GM12878 (cell line): ENCODE data around the gene WFS1. TPM values are rescaled to one million over a fixed set of nuclear protein-coding genes. Genes with fewer than 3 reads are reported as not detected.

ENCODE experiments used
- ATAC-seq: fragments of 200-7000 bp; cut with Tn5 transposase; 3 replicates; pipeline ENCODE4 v1.9.1; 2020; ENCODE audit warnings: mild to moderate bottlenecking, moderate library complexity
- BruUV-seq: library from RNA; stranded (reverse); fragments of 400-500 nt; replicated peaks from 2 replicates; lab custom pipeline; 2021; lab: Mats Ljungman, UMichigan
- CTCF ChIA-PET: fragments of 300-600 bp; sonication (Branson Sonifier 250); formaldehyde crosslinking; extraction: SDS; loops from one replicate; lab custom pipeline; 2021; ENCODE audit warnings: inconsistent platforms; lab: Yijun Ruan, JAX
- POLR2A ChIA-PET: fragments of 350-600 bp; formaldehyde crosslinking; extraction: SDS; loops from one replicate; lab custom pipeline; 2021; ENCODE audit warnings: inconsistent platforms; lab: Charles Lee
- RAD21 ChIA-PET: fragments of 300-600 bp; sonication (Branson Sonifier 250); formaldehyde crosslinking; loops from one replicate; lab custom pipeline; 2023; ENCODE audit warnings: antibody characterized with exemption; ENCODE audit not compliant: unreplicated experiment; lab: Charles Lee
- SMC1A ChIA-PET: fragments of 300-600 bp; sonication (Branson Sonifier 250); formaldehyde crosslinking; loops from one replicate; lab custom pipeline; 2023; ENCODE audit not compliant: unreplicated experiment, uncharacterized antibody; lab: Charles Lee
- DNase-seq: peaks from one replicate; pipeline ENCODE4 v3.0.0-alpha.2; 2011; ENCODE audit warnings: low read depth, low spot score
- FAIRE-seq: peaks from 3 replicates; lab custom pipeline; 2011; peaks lifted over from hg19 to GRCh38; lab: Jason Lieb, UNC
- H2AFZ ChIP-seq: 2 replicates; pipeline ENCODE4 v1.6.0; 2011; ENCODE audit warnings: low read depth, low read length, control low read depth; ENCODE audit not compliant: control insufficient read depth
- H3K27ac ChIP-seq: 2 replicates; pipeline ENCODE4 v1.5.1; 2011; ENCODE audit warnings: control low read depth; ENCODE audit not compliant: control insufficient read depth, insufficient read depth
- H3K27me3 ChIP-seq, 2 experiments: replicated peaks in 1 of 2; 2 replicates each; pipeline versions ENCODE4 v1.6.0 to v1.6.1; 2011; ENCODE audit warnings: low read length in 1 of 2; ENCODE audit not compliant: control insufficient read depth in 2 of 2, insufficient read depth in 2 of 2
- H3K36me3 ChIP-seq, 2 experiments: 2 replicates each; pipeline ENCODE4 v1.5.1; 2011; ENCODE audit warnings: low read length in 1 of 2; ENCODE audit not compliant: control insufficient read depth in 2 of 2, insufficient read depth in 2 of 2
- H3K4me1 ChIP-seq: 2 replicates; pipeline ENCODE4 v1.6.1; 2011; ENCODE audit warnings: mild to moderate bottlenecking, low read length, moderate library complexity, mixed read lengths; ENCODE audit not compliant: control insufficient read depth, insufficient read depth
- H3K4me2 ChIP-seq: 2 replicates; pipeline ENCODE4 v1.6.0; 2011; ENCODE audit warnings: control low read depth; ENCODE audit not compliant: control insufficient read depth, insufficient read depth
- H3K4me3 ChIP-seq: fragments of 200-600 bp; sonication (generic); 2 replicates; pipeline ENCODE4 v1.5.1; 2016
- H3K79me2 ChIP-seq: 2 replicates; pipeline ENCODE4 v1.6.0; 2011; ENCODE audit warnings: low read length; ENCODE audit not compliant: control insufficient read depth, insufficient read depth
- H3K9ac ChIP-seq: 2 replicates; pipeline ENCODE4 v1.8.0; 2011; ENCODE audit warnings: low read length, control low read depth, mixed read lengths; ENCODE audit not compliant: control insufficient read depth, insufficient read depth
- H3K9me3 ChIP-seq: replicated peaks from 3 replicates; pipeline ENCODE4 v1.5.1; 2011; ENCODE audit warnings: mild to moderate bottlenecking, low read length; ENCODE audit not compliant: control insufficient read depth, insufficient read depth
- H4K20me1 ChIP-seq: 2 replicates; pipeline ENCODE4 v1.6.0; 2011; ENCODE audit not compliant: control insufficient read depth, insufficient read depth
- BCL11A ChIP-seq: IDR thresholded peaks from 2 replicates; pipeline ENCODE4 v1.6.1; 2011; ENCODE audit warnings: low read depth, low read length
- BCLAF1 ChIP-seq: fragments of 450-650 bp; IDR thresholded peaks from 2 replicates; pipeline ENCODE4 v1.6.1; 2017; ENCODE audit warnings: antibody characterized with exemption, mild to moderate bottlenecking, moderate library complexity
- E2F8 ChIP-seq: fragments of 450-650 bp; IDR thresholded peaks from 2 replicates; pipeline ENCODE4 v1.6.1; 2018; ENCODE audit warnings: mild to moderate bottlenecking, low read depth, moderate library complexity; ENCODE audit not compliant: partially characterized antibody
- HDAC2 ChIP-seq: fragments of 200-600 bp; sonication (generic); IDR thresholded peaks from 2 replicates; pipeline ENCODE4 v1.6.1; 2017
- KDM1A ChIP-seq: fragments of 200-600 bp; sonication (generic); IDR thresholded peaks from 2 replicates; pipeline ENCODE4 v1.6.1; 2016; ENCODE audit warnings: borderline replicate concordance
- MXI1 ChIP-seq: fragments of 150-350 bp; IDR thresholded peaks from 2 replicates; pipeline ENCODE4 v1.6.1; 2011; ENCODE audit warnings: low read depth, mild to moderate bottlenecking, inconsistent platforms, low read length, improper control_type of control experiment
- PML ChIP-seq: IDR thresholded peaks from 2 replicates; pipeline ENCODE4 v1.6.1; 2012; ENCODE audit warnings: low read length, inconsistent platforms
- SMARCA5 ChIP-seq: fragments of 450-650 bp; IDR thresholded peaks from 2 replicates; pipeline ENCODE4 v1.6.1; 2017; ENCODE audit warnings: mild to moderate bottlenecking
- ZNF207 ChIP-seq: fragments of 450-650 bp; IDR thresholded peaks from 2 replicates; pipeline ENCODE4 v1.6.1; 2014; ENCODE audit warnings: antibody characterized with exemption, mild to moderate bottlenecking, borderline replicate concordance
- WGBS: methylation state at CpG from one replicate; pipeline ENCODE4 v1.1.6; 2016; ENCODE audit warnings: low lambda C conversion rate; ENCODE audit not compliant: insufficient replicate concordance, insufficient coverage; ENCODE audit errors: missing lambda C conversion rate; 5-methylcytosine and 5-hydroxymethylcytosine counted together
- in situ Hi-C: fragments of 300-500 bp; cut with MboI; formaldehyde crosslinking; loops from 9 replicates; pipeline ENCODE4 v1.14.3; 2018; ENCODE audit warnings: mixed read lengths
- intact Hi-C: fragments of 100-400 bp; cut with micrococcal nuclease; formaldehyde crosslinking; loops from one replicate; pipeline ENCODE4 v1.14.2; 2022; ENCODE audit not compliant: unreplicated experiment
- polyA plus RNA-seq, 11 experiments: library from polyadenylated mRNA; depleted of rRNA in 4 of 11; unstranded in 6 of 11; stranded (reverse) in 5 of 11; fragments of >200 nt; fragmentation: Nextera tagmentation in 4 of 11; fragmentation: Illumina TruSeq in 1 of 11; extraction: Ambion mirVana in 4 of 11; extraction: Trizol in 1 of 11; gene quantifications; 1 replicate in 1 of 11; 2 replicates in 10 of 11; pipeline versions ENCODE4 v1.2.1 to v1.2.3, GENCODE V29; 2011 to 2016; ENCODE audit warnings: inconsistent platforms in 2 of 11, missing spikeins in 2 of 11, low read depth in 1 of 11
- total RNA-seq, 4 experiments: library from RNA; depleted of rRNA in 3 of 4; stranded (reverse); fragments of >200 nt in 3 of 4; fragmentation: Illumina TruSeq in 1 of 4; extraction: Trizol in 1 of 4; gene quantifications; 2 replicates each; pipeline versions ENCODE4 v1.2.1 to v1.2.3, GENCODE V29; 2013 to 2021
- TF ChIP-seq, protein P1 (sequence below): fragments of 450-650 bp; IDR thresholded peaks from 2 replicates; pipeline ENCODE4 v1.6.1; 2017; ENCODE audit warnings: mild to moderate bottlenecking

The WFS1 gene
- total and polyA plus RNA-seq, 10 of the 15 experiments (the other 5 are each of a cell fraction or from before 2014, with no cell fraction given) = 0.31 to 4.7 (median 2.0) TPM

- Histone ChIP-seq H3K4me1 (no peaks in the 10 kb centered on the region), H3K9me3 (no peaks in the 10 kb centered on the region), H3K9ac (no peak overlapping the region), H3K4me2 (no peak overlapping the region), H3K27ac (no peak overlapping the region), H3K36me3 (no peaks in the 10 kb centered on the region), H3K27me3 (no peaks in the 10 kb centered on the region), H3K79me2 (no peaks in the 10 kb centered on the region), H2AFZ (no peak overlapping the region), H3K4me3 (no peak overlapping the region), H4K20me1 (no peaks in the 10 kb centered on the region)
- POLR2A ChIA-PET = no interaction called here
- ATAC-seq = no peak
- WGBS = 39% methylated on average over 6 of the region's 6 CpGs
- CTCF ChIA-PET = interaction anchor here (1.0 to 2.5 kb wide), 3 partner anchors 28 to 48 kb away, joined by 5 to 7 read pairs (median 5); no protein-coding TSS in a partner anchor
- BruUV-seq = no TSS peak
- RAD21 ChIA-PET = no interaction called here
- in situ Hi-C loops = no loop called here
- intact Hi-C loops = no loop called here
- TF ChIP-seq E2F8 (no peak), ZNF207 (no peak), BCLAF1 (no peak), SMARCA5 (no peak), KDM1A (no peak), PML (no peak), HDAC2 (no peak), BCL11A (no peak), MXI1 (no peak)
- TF ChIP-seq, protein P1, sequence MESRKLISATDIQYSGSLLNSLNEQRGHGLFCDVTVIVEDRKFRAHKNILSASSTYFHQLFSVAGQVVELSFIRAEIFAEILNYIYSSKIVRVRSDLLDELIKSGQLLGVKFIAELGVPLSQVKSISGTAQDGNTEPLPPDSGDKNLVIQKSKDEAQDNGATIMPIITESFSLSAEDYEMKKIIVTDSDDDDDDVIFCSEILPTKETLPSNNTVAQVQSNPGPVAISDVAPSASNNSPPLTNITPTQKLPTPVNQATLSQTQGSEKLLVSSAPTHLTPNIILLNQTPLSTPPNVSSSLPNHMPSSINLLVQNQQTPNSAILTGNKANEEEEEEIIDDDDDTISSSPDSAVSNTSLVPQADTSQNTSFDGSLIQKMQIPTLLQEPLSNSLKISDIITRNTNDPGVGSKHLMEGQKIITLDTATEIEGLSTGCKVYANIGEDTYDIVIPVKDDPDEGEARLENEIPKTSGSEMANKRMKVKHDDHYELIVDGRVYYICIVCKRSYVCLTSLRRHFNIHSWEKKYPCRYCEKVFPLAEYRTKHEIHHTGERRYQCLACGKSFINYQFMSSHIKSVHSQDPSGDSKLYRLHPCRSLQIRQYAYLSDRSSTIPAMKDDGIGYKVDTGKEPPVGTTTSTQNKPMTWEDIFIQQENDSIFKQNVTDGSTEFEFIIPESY = no peak
- FAIRE-seq = no peak
- SMC1A ChIA-PET = no interaction called here
- DNase-seq = no peak
Observed at GRCh38 chr4:6298852-6299251, 29.2 kb downstream of the WFS1 start.
